ENCODE data around the gene ADCY7.

DNA sequence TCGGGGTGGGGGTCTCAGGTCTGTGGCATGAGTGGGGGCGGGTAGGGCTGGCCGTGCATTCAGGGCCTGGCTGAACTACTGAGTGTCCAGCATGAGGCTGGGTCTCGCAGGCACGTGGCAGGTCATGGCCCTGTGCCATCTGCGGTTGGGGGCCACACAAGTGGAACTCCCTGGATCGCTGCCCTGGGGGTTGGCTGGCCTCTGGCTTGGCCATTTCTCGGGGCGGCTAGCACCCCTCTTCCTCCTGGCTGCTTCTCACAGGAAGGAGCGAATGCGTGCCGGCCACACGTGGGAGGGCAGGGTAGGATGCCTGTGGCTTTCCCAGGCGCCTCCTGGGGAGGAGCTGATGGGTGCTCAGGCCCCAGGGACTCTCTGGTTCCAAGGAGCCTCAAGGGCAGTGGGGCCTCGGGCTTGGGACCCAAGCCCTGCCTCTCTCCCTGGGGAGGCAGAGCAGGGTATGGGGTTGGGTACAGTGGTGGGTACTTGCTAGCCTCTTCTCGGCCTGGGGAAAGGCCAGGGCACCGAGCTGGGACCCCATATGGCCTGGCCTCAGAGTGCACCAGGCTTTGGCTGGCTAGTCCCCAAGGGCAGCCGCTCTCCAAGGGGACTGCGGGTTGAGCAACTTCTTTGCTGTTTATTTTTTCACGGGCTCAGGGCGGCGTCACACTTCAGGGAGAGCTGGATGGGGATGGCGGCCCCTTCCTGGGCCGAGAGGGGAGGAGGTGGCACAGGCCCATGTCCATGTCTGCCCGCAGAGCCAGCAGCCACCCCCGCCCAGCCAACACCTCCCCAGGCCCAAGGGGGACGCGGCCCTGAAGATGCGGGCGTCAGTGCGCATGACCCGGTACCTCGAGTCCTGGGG, 37.5 kb downstream of the ADCY7 start:
- TF ChIP-seq, protein P1, sequence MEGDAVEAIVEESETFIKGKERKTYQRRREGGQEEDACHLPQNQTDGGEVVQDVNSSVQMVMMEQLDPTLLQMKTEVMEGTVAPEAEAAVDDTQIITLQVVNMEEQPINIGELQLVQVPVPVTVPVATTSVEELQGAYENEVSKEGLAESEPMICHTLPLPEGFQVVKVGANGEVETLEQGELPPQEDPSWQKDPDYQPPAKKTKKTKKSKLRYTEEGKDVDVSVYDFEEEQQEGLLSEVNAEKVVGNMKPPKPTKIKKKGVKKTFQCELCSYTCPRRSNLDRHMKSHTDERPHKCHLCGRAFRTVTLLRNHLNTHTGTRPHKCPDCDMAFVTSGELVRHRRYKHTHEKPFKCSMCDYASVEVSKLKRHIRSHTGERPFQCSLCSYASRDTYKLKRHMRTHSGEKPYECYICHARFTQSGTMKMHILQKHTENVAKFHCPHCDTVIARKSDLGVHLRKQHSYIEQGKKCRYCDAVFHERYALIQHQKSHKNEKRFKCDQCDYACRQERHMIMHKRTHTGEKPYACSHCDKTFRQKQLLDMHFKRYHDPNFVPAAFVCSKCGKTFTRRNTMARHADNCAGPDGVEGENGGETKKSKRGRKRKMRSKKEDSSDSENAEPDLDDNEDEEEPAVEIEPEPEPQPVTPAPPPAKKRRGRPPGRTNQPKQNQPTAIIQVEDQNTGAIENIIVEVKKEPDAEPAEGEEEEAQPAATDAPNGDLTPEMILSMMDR (IDR thresholded peaks at IDR 0.05): no peak
- no peak for TF ChIP-seq POLR2A (IDR thresholded peaks at IDR 0.05)
